Fibroblast of villous mesenchyme (primary cell): ENCODE results near the gene PALLD. TPM values are rescaled to one million over a fixed set of nuclear protein-coding genes. Genes with fewer than 3 reads are reported as not detected.

ENCODE experiments used
- DNase-seq: peaks from one replicate; pipeline ENCODE4 v3.0.0-alpha.2; 2010; ENCODE audit warnings: low read depth
- H3K4me3 ChIP-seq: 2 replicates; pipeline ENCODE4 v1.5.1; 2011; ENCODE audit warnings: low read depth, mild to moderate bottlenecking, low read length
- total RNA-seq: library from RNA; depleted of rRNA; stranded (reverse); fragments of >200 nt; gene quantifications from 2 replicates; pipeline ENCODE4 v1.2.3, GENCODE V29; 2012
- TF ChIP-seq, protein P1 (sequence below): IDR thresholded peaks from 2 replicates; pipeline ENCODE4 v1.5.1; 2012; ENCODE audit warnings: low read depth, mild to moderate bottlenecking, low read length; ENCODE audit not compliant: insufficient read depth

The PALLD gene
- total RNA-seq, 1 donor: 188 TPM

- H3K4me3 ChIP-seq: no peak overlapping the region
- DNase-seq: no peak
- TF ChIP-seq, protein P1, sequence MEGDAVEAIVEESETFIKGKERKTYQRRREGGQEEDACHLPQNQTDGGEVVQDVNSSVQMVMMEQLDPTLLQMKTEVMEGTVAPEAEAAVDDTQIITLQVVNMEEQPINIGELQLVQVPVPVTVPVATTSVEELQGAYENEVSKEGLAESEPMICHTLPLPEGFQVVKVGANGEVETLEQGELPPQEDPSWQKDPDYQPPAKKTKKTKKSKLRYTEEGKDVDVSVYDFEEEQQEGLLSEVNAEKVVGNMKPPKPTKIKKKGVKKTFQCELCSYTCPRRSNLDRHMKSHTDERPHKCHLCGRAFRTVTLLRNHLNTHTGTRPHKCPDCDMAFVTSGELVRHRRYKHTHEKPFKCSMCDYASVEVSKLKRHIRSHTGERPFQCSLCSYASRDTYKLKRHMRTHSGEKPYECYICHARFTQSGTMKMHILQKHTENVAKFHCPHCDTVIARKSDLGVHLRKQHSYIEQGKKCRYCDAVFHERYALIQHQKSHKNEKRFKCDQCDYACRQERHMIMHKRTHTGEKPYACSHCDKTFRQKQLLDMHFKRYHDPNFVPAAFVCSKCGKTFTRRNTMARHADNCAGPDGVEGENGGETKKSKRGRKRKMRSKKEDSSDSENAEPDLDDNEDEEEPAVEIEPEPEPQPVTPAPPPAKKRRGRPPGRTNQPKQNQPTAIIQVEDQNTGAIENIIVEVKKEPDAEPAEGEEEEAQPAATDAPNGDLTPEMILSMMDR: no peak
Measured at GRCh38 chr4:168863719-168864647, 367.1 kb downstream of the PALLD start.

GRCh38 chr4:168864821-168865541 lies 368.1 kb downstream of the PALLD start:
- H3K4me3 ChIP-seq: no peak overlapping the region
- DNase-seq: peak; percentile 72
- TF ChIP-seq, protein P1: peak; percentile 51

DNA sequence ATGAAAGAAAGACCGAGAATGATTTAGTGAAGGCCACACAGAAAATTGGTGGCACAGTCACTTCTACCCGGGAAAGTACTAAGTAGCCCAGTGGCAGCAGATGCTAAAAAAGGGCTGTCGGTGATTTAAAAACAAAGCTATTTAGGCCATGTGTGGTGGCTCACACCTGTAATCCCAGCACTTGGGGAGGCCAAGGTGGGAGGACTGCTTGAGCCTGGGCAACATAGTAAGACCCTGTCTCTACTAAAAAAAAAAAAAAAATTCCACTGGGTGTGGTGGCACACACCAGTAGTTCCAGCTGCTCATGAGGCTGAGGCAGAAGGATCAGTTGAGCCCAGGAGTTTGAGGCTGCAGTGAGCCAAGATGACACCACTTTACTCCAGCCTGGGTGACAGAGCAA lies 369.0 kb downstream of the PALLD start:
- TF ChIP-seq, protein P1: no peak
- no peak for DNase-seq
- no peak overlapping the region for H3K4me3 ChIP-seq

DNA sequence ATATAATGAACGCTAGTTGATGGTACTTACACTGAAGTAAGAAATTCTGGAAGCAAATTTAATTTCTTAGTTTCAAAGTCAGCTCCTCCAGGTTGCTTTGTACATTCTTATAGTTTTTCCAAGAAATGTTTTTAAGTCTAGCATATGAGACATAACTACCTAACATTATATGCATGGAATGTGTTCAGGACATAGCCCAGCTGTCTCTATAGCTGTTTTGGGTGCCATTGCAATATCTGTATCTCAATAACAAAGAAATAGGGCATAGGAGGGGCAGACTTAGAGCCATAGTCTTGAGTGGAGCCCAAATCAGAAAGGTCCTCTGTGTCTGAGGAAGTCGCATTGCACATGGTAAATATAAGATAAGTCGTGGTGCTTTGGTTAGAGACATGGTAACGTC lies 369.8 kb downstream of the PALLD start:
- no peak for DNase-seq
- TF ChIP-seq, protein P1: no peak
- no peak overlapping the region for H3K4me3 ChIP-seq

GRCh38 chr4:168867128-168867527 lies 370.3 kb downstream of the PALLD start:
- H3K4me3 ChIP-seq: no peak overlapping the region
- DNase-seq: no peak
- TF ChIP-seq, protein P1: no peak

DNA sequence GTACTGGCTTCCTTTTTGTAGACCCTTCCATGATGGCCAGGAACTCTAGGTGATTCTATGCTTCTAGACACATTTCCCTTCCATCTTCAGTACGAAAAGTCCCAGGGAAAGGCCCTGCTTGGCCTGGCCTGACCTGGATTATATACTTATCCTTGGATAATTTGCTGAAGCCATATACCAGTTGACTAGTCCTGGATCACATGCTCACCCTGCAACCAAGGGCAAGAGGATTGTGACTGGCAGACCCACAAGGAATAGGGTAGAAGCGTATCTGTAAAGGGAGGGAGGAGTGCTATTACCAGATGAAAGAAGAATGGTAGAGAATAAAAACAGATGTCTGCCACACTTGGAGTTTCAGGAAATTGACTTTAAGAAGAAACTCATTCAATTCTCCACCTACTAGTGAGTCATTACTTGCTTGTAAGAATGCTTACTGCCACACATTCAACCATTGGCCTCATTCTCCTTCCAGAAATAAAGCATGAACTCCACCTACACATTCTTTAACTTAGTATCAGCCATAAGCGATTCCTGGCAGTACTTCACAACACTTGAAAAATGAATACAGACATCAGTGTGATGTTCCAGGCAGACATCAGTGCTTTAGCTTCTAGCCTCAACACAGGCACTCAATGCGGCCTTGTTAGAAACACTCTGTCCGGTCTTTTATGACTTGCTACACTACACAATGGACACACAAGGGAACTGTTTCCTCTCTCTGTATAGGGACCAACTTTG lies 371.4 kb downstream of the PALLD start:
- peak; percentile 75 for DNase-seq
- TF ChIP-seq, protein P1: no peak
- no peak overlapping the region for H3K4me3 ChIP-seq
